ENCODE results near the gene WDFY1.

- TF ChIP-seq CTCF (IDR thresholded peaks at IDR 0.05 in 4 of 5, conservative IDR thresholded peaks at IDR 0.05 in 1 of 5), result no peak
- no peak for TF ChIP-seq POLR2A (IDR thresholded peaks at IDR 0.05)
Measured at GRCh38 chr2:223947711-223948205, 2.6 kb upstream of the WDFY1 start.
